ENCODE measurements around the gene ACTN3. TPM values are rescaled to one million over a fixed set of nuclear protein-coding genes. Genes with fewer than 3 reads are reported as not detected.
A peak's percentile ranks its signal among the peaks of the same experiment; 100 is the strongest.

The ACTN3 gene
- total RNA-seq, 5 donors from 2014 or later (not counting 1 experiment from before 2014, with no cell fraction given): 0.18 to 0.30 (median 0.23) TPM

DNA sequence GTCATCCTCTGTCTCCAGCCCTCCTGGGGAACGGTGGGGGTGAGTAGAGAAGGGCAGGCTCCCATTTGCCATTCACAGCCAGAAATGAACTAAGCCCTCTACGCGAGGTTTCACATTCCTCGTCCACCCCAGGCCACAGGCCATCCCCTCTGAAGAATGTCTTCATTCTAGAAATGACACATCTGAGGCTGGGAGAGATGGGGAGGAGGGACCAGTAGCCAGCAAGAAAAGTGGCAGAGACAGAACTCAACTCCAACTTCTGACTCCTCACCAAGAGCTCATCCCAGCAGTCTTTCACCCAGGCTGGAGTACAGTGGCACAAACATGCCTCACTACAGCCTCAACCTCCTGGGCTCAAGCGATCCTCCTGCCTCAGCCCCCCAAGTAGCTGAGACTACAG is 18.3 kb downstream of the ACTN3 start:
- Mint-ChIP-seq H3K27ac (no peak overlapping the region), H3K9me3 (no peaks in the 10 kb centered on the region), H3K36me3 (peaks cover 4% of the 10 kb centered on the region), H3K4me3 (no peak overlapping the region), H3K4me1 (peaks cover 11 to 16% (median 14%) of the 10 kb centered on the region in 3 donors), H3K27me3 (peaks cover 0 to 5% of the 10 kb centered on the region in 2 donors)
- H3K36me3 ChIP-seq (ENCODE audit: control insufficient read depth in 2 of 2, extremely low read depth in 1 of 2, insufficient read depth in 1 of 2, low read length in 1 of 2): no peaks in the 10 kb centered on the region
- H3K27ac ChIP-seq (ENCODE audit: low read length): no peak overlapping the region
- ATAC-seq (replicated peaks in 1 of 4) (no peak), DNase-seq (no peak)
- ChIA-PET POLR2A (no interaction called here), CTCF (no interaction called here)
- H3K4me3 ChIP-seq (ENCODE audit: control insufficient read depth in 1 of 2, extremely low read depth in 1 of 2, low read length in 1 of 2): no peak overlapping the region
- H3K27me3 ChIP-seq (replicated peaks in 1 of 2; ENCODE audit: control insufficient read depth in 2 of 2, extremely low read depth in 1 of 2, insufficient read depth in 2 of 2, low read length in 1 of 2): peaks cover 0 to 16% of the 10 kb centered on the region in 2 experiments
- H3K4me1 ChIP-seq (ENCODE audit: control insufficient read depth in 1 of 2, extremely low read depth in 1 of 2, insufficient read depth in 2 of 2, low read length in 2 of 2): peaks cover 0 to 14% of the 10 kb centered on the region in 2 experiments
- H3K9me3 ChIP-seq: no peaks in the 10 kb centered on the region
- WGBS (ENCODE audit: insufficient coverage): no CpG with 5 or more reads among the region's 5 CpGs

DNA sequence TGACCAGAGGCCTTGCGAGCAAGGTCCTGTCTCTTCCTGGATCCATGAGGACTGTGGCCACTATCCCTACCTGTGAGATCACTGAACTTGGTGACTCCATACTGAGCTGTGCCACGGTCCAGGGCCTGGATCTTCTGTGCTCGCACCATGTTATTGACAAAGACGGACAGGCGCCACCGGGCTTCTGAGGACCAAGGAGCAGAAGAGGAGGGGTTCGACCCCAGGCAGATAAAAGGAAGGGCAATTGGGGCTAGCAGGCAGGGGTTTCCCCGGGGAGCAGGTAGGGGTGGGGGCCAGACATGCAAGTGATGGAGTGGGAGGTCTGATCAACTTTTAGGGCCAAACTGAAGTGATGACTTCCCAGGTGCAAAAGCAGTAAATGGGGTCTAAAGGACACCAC is 19.5 kb downstream of the ACTN3 start:
- ATAC-seq (replicated peaks in 1 of 4): no peak
- Mint-ChIP-seq H3K4me1 (peaks cover 11 to 16% (median 14%) of the 10 kb centered on the region in 3 donors), H3K27me3 (peaks cover 3 to 5% of the 10 kb centered on the region in 2 donors), H3K4me3 (peak overlapping the region in 1 of 3 donors; percentile 74), H3K36me3 (peaks cover 4% of the 10 kb centered on the region), H3K9me3 (no peaks in the 10 kb centered on the region), H3K27ac (no peak overlapping the region)
- ChIA-PET CTCF (no interaction called here), POLR2A (no interaction called here)
- no peaks in the 10 kb centered on the region for H3K9me3 ChIP-seq
- 94% methylated on average over 8 of the region's 8 CpGs for WGBS (ENCODE audit: insufficient coverage)
- H3K27ac ChIP-seq (ENCODE audit: low read length): no peak overlapping the region
- DNase-seq: no peak
- H3K36me3 ChIP-seq (ENCODE audit: control insufficient read depth in 2 of 2, extremely low read depth in 1 of 2, insufficient read depth in 1 of 2, low read length in 1 of 2): no peaks in the 10 kb centered on the region
- H3K27me3 ChIP-seq (replicated peaks in 1 of 2; ENCODE audit: control insufficient read depth in 2 of 2, extremely low read depth in 1 of 2, insufficient read depth in 2 of 2, low read length in 1 of 2): peaks cover 0 to 12% of the 10 kb centered on the region in 2 experiments
- no peak overlapping the region for H3K4me3 ChIP-seq (ENCODE audit: control insufficient read depth in 1 of 2, extremely low read depth in 1 of 2, low read length in 1 of 2)
- H3K4me1 ChIP-seq (ENCODE audit: control insufficient read depth in 1 of 2, extremely low read depth in 1 of 2, insufficient read depth in 2 of 2, low read length in 2 of 2): peaks cover 0 to 14% of the 10 kb centered on the region in 2 experiments

DNA sequence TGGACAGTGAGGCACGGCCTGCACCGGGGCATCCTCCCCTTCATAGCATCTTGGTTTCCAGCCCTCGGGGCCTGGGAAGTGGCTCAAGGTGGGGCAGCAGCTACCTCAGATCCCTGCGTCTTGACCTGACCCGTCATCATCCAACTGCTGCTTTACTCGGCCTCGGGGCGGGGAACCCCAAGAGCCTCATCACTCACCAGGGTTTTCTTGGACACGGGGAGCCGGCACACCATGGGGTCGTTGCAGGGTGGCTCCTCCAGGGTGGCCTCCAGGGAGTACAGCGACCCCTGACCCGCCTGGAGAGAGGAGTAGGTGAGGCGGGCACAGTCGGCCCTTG is 21.1 kb downstream of the ACTN3 start:
- DNase-seq (no peak), ATAC-seq (replicated peaks in 1 of 4) (peak in 2 of 4 experiments; percentile 3 to 8)
- CTCF ChIA-PET: interaction anchor here (0.5 to 1.0 kb wide), 2 partner anchors 22 to 77 kb away, joined by 3 read pairs; partner anchors contain the start of genes ACTN3 (in 1 of the 2) and ZDHHC24 (in 1 of the 2)
- Mint-ChIP-seq H3K4me1 (peaks cover 11 to 16% (median 14%) of the 10 kb centered on the region in 3 donors), H3K27ac (no peak overlapping the region), H3K9me3 (no peaks in the 10 kb centered on the region), H3K36me3 (peaks cover 4% of the 10 kb centered on the region), H3K4me3 (peak overlapping the region; percentile 72 to 75 (median 74)), H3K27me3 (peaks cover 3 to 5% of the 10 kb centered on the region in 2 donors)
- H3K4me1 ChIP-seq (ENCODE audit: control insufficient read depth in 1 of 2, extremely low read depth in 1 of 2, insufficient read depth in 2 of 2, low read length in 2 of 2): peaks cover 0 to 14% of the 10 kb centered on the region in 2 experiments
- POLR2A ChIA-PET: no interaction called here
- H3K9me3 ChIP-seq: no peaks in the 10 kb centered on the region
- no peak overlapping the region for H3K27ac ChIP-seq (ENCODE audit: low read length)
- no peaks in the 10 kb centered on the region for H3K36me3 ChIP-seq (ENCODE audit: control insufficient read depth in 2 of 2, extremely low read depth in 1 of 2, insufficient read depth in 1 of 2, low read length in 1 of 2)
- 50% methylated on average over 7 of the region's 15 CpGs for WGBS (ENCODE audit: insufficient coverage)
- peaks cover 0 to 9% of the 10 kb centered on the region in 2 experiments for H3K27me3 ChIP-seq (replicated peaks in 1 of 2; ENCODE audit: control insufficient read depth in 2 of 2, extremely low read depth in 1 of 2, insufficient read depth in 2 of 2, low read length in 1 of 2)
- H3K4me3 ChIP-seq (ENCODE audit: control insufficient read depth in 1 of 2, extremely low read depth in 1 of 2, low read length in 1 of 2): peak overlapping the region; percentile 35 to 67

DNA sequence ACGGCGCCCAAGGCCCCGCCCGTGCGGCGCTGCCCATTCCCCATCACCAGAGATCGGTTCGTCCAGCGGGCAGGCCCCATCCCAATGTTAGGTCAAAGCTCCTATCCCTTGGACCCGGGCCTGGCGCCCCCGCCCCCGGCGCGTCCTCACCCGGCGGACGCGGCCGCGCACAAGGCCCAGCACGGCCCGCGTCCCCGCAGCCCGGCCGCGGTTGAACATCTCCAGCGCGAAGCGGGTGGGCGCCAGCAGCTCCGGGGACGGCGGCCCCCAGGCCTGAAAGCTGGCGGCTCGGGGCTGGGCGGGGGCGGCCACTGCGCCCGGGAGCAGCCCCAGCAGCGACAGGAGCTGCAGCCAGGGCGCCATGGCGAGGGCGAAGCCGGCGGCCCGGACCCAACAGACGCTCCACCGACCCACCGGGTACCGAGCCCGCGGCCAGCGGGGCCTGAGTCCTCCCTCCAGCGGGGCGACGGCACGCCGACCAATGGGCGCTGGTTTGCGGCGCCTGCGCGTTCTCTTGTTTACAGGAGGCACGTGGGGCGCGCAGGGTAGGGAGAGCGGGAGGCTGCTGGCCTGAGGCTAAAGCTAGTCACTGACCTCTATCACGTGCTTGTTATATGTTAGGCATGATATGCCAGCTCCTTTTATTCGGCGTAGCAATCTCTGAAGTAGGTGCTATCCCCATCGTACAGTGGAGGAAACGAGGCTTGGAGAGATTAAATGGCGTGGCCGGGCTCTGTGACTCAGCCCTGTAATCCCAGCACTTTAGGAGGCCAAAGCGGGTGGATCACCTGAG is 21.6 kb downstream of the ACTN3 start, which contains the start of gene CTSF:
Gene CTSF, minus strand, starts transcription at position 483 of the 793 bp plus-strand sequence. Its CDS starts 120 bp downstream, at position 363.
- Mint-ChIP-seq H3K27ac (peak within 1 kb of the TSS; percentile 82), H3K4me3 (peak within 1 kb of the TSS; percentile 74 to 80 (median 77))
- WGBS (ENCODE audit: insufficient coverage): 8% methylated on average over 72 of the region's 77 CpGs

DNA sequence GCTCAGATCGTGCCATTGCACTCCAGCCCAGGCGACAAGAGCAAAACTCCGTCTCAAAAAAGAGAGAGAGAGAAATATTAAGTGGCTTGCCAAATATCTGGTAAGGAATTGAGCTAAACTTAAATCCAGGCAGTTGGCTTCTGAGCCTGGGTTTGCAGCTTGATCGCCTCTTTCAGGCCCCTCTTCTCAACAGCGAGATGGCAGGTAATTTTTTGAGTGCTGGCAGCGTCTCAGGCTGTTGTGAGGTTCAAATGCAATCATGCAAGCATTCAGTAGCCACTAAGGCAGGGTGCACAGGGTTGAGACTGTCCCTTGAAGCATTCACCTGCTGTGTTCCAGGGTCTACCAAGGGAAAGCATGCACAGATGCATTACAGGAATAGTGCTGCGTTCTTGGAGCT is 22.4 kb downstream of the ACTN3 start:
- ChIA-PET CTCF (interaction anchor here in 1 of 2 donors (1.1 to 1.4 kb wide), 3 partner anchors 24 to 109 kb away, joined by 3 to 7 read pairs (median 4); partner anchors contain the start of genes CCDC87, CCS and RBM4B), POLR2A (interaction anchor here in 1 of 2 donors (0.7 kb wide), 1 partner anchor 37 kb away, joined by 4 read pairs; no protein-coding TSS in a partner anchor)
- H3K27me3 ChIP-seq (replicated peaks in 1 of 2; ENCODE audit: control insufficient read depth in 2 of 2, extremely low read depth in 1 of 2, insufficient read depth in 2 of 2, low read length in 1 of 2): peaks cover 0 to 9% of the 10 kb centered on the region in 2 experiments
- H3K9me3 Mint-ChIP-seq: no peaks in the 10 kb centered on the region
- H3K36me3 Mint-ChIP-seq: peaks cover 4% of the 10 kb centered on the region
- no peaks in the 10 kb centered on the region for H3K9me3 ChIP-seq
- H3K27me3 Mint-ChIP-seq: peaks cover 7 to 10% of the 10 kb centered on the region in 2 donors
- H3K4me1 Mint-ChIP-seq: peaks cover 11 to 16% (median 14%) of the 10 kb centered on the region in 3 donors
- H3K4me3 ChIP-seq (ENCODE audit: control insufficient read depth in 1 of 2, extremely low read depth in 1 of 2, low read length in 1 of 2): no peak overlapping the region
- H3K27ac Mint-ChIP-seq: peak overlapping the region in 1 of 2 donors; percentile 82
- no peaks in the 10 kb centered on the region for H3K36me3 ChIP-seq (ENCODE audit: control insufficient read depth in 2 of 2, extremely low read depth in 1 of 2, insufficient read depth in 1 of 2, low read length in 1 of 2)
- H3K27ac ChIP-seq (ENCODE audit: low read length): no peak overlapping the region
- ATAC-seq (replicated peaks in 1 of 4) (no peak), DNase-seq (no peak)
- 70% methylated on average over 6 of the region's 7 CpGs for WGBS (ENCODE audit: insufficient coverage)
- peaks cover 0 to 14% of the 10 kb centered on the region in 2 experiments for H3K4me1 ChIP-seq (ENCODE audit: control insufficient read depth in 1 of 2, extremely low read depth in 1 of 2, insufficient read depth in 2 of 2, low read length in 2 of 2)
- H3K4me3 Mint-ChIP-seq: peak overlapping the region in 2 of 3 donors; percentile 74 to 77

More for the DNA sequence above, 21.6 kb downstream of the ACTN3 start, which contains the start of gene CTSF:
- H3K36me3 Mint-ChIP-seq: peaks cover 4% of the 10 kb centered on the region
- CTCF ChIA-PET: interaction anchor here in 1 of 2 donors (1.0 to 1.4 kb wide), 3 partner anchors 22 to 110 kb away, joined by 3 to 7 read pairs (median 4); partner anchors contain the start of genes ACTN3, CCDC87, CCS and RBM4B
- POLR2A ChIA-PET: interaction anchor here in 1 of 2 donors (0.5 kb wide), 1 partner anchor 12 kb away, joined by 4 read pairs; no protein-coding TSS in a partner anchor
- peak within 1 kb of the TSS; percentile 42 to 67 for H3K4me3 ChIP-seq (ENCODE audit: control insufficient read depth in 1 of 2, extremely low read depth in 1 of 2, low read length in 1 of 2)
- H3K36me3 ChIP-seq (ENCODE audit: control insufficient read depth in 2 of 2, extremely low read depth in 1 of 2, insufficient read depth in 1 of 2, low read length in 1 of 2): no peaks in the 10 kb centered on the region
- H3K27ac ChIP-seq (ENCODE audit: low read length): no peak within 1 kb of the TSS
- no peaks in the 10 kb centered on the region for H3K9me3 Mint-ChIP-seq
- peak; percentile 22 to 81 (median 59) for DNase-seq
- peaks cover 0 to 14% of the 10 kb centered on the region in 2 experiments for H3K4me1 ChIP-seq (ENCODE audit: control insufficient read depth in 1 of 2, extremely low read depth in 1 of 2, insufficient read depth in 2 of 2, low read length in 2 of 2)
- peaks cover 0 to 9% of the 10 kb centered on the region in 2 experiments for H3K27me3 ChIP-seq (replicated peaks in 1 of 2; ENCODE audit: control insufficient read depth in 2 of 2, extremely low read depth in 1 of 2, insufficient read depth in 2 of 2, low read length in 1 of 2)
- peak; percentile 89 to 99 (median 96) for ATAC-seq (replicated peaks in 1 of 4)
- H3K27me3 Mint-ChIP-seq: peaks cover 3 to 5% of the 10 kb centered on the region in 2 donors
- H3K9me3 ChIP-seq: no peaks in the 10 kb centered on the region
- peaks cover 11 to 16% (median 14%) of the 10 kb centered on the region in 3 donors for H3K4me1 Mint-ChIP-seq
